Measurements from ENCODE around the gene ZYX. TPM values are rescaled to one million over a fixed set of nuclear protein-coding genes. Genes with fewer than 3 reads are reported as not detected.
"Not testable (repeated sequence)": the region's sequence is repeated elsewhere in the genome, so short reads cannot be mapped to it uniquely, and the experiment has no call there.

The ZYX gene
- total RNA-seq, 1 experiment from 2014 or later, result 145 TPM

DNA sequence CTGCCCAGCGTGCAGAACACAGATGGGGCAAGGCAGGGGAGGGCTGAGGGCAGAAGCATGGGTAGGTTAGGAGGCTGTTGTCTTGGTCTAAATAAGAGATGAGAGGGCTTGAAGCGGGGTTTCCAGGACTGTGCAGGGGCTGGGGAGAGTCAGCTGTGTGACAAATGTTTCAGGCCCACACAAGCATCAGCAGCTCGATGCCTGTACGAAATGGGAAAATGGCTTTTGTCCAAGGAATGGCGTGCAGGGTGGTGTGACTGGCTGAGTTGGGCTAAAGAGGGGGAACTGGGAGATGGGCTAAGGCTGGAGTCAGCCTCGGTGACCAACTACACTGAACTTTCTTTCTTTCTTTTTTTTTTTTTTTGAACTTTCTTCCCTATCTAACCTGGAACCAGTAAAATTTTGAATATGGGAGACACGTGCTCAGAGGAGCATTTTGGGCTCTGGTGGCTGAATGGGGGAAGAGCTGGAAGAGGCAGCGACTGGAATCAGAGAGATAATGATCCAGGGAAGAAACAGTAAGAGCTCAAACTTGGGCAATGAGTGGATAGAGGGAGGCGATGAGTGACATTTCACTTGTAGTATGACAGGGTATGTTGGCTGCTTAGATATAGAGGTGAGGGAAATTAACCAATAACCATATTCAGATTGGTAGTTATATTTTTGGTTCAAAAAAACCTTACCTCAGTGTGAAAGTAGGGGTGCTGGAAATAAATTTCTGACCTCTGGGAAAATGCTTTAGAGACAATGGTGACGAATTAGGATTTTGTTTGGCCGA is 37.7 kb downstream of the ZYX start:
- intact Hi-C loops (cut with micrococcal nuclease; ENCODE audit: unreplicated experiment), result loop anchor here (5.0 kb wide), 1 partner anchor 38 kb away; no protein-coding TSS in a partner anchor
- CTCF ChIA-PET, result no interaction called here

GRCh38 chr7:143419880-143420279 is 38.7 kb downstream of the ZYX start:
- peaks cover 6% of the 10 kb centered on the region for H3K4me1 ChIP-seq (replicated peaks; ENCODE audit: insufficient read depth)
- H4K20me1 ChIP-seq (ENCODE audit: insufficient read depth), result no peaks in the 10 kb centered on the region
- H3K36me3 ChIP-seq (ENCODE audit: low read depth), result no peaks in the 10 kb centered on the region
- H3K9me3 ChIP-seq (ENCODE audit: insufficient read depth, low read depth), result no peaks in the 10 kb centered on the region
- H3F3A ChIP-seq (ENCODE audit: insufficient read depth, low read depth), result no peaks in the 10 kb centered on the region; the same call in 1 of the 2 replicates
- no peak for TF ChIP-seq EZH2 (IDR thresholded peaks at IDR 0.05; ENCODE audit: low read depth)
- H3K9me2 ChIP-seq (ENCODE audit: insufficient read depth), result no peaks in the 10 kb centered on the region
- ChIA-PET POLR2A (ENCODE audit: unreplicated experiment) (no interaction called here), CTCF (no interaction called here)
- no TSS peak for BruUV-seq (replicated peaks)
- H3K4me3 ChIP-seq, result no peak overlapping the region
- no peak for DNase-seq
- no peaks in the 10 kb centered on the region for H3K27me3 ChIP-seq (ENCODE audit: insufficient read depth, low read depth)
- H2AFZ ChIP-seq, result no peak overlapping the region
- H3K79me2 ChIP-seq (ENCODE audit: low read depth), result no peaks in the 10 kb centered on the region
- H3K4me2 ChIP-seq, result no peak overlapping the region
- intact Hi-C loops (cut with micrococcal nuclease; ENCODE audit: unreplicated experiment), result loop anchor here (5.0 kb wide), 1 partner anchor 37 kb away; no protein-coding TSS in a partner anchor
- no peak overlapping the region for H3K27ac ChIP-seq

More for the DNA sequence above, 37.7 kb downstream of the ZYX start:
- Histone ChIP-seq H3K4me1 (replicated peaks; ENCODE audit: insufficient read depth) (peaks cover 6% of the 10 kb centered on the region), H3K9me2 (ENCODE audit: insufficient read depth) (no peaks in the 10 kb centered on the region), H3K27ac (no peak overlapping the region), H3K27me3 (ENCODE audit: insufficient read depth, low read depth) (no peaks in the 10 kb centered on the region), H3K9me3 (ENCODE audit: insufficient read depth, low read depth) (no peaks in the 10 kb centered on the region), H3K36me3 (ENCODE audit: low read depth) (no peaks in the 10 kb centered on the region), H3F3A (ENCODE audit: insufficient read depth, low read depth) (no peaks in the 10 kb centered on the region; the same call in 1 of the 2 replicates), H2AFZ (no peak overlapping the region), H3K4me3 (no peak overlapping the region), H3K4me2 (no peak overlapping the region), H4K20me1 (ENCODE audit: insufficient read depth) (no peaks in the 10 kb centered on the region), H3K79me2 (ENCODE audit: low read depth) (no peaks in the 10 kb centered on the region)
- TF ChIP-seq EZH2 (IDR thresholded peaks at IDR 0.05; ENCODE audit: low read depth) (no peak), CTCF (conservative IDR thresholded peaks at IDR 0.05) (no peak)
- BruUV-seq (replicated peaks), result no TSS peak
- no peak for DNase-seq
- POLR2A ChIA-PET (ENCODE audit: unreplicated experiment), result no interaction called here

GRCh38 chr7:143420624-143421023 is 39.5 kb downstream of the ZYX start:
- H3F3A ChIP-seq (ENCODE audit: insufficient read depth, low read depth); H3K27me3 ChIP-seq (ENCODE audit: insufficient read depth, low read depth); H3K79me2 ChIP-seq (ENCODE audit: low read depth); H3K4me3 ChIP-seq; H4K20me1 ChIP-seq (ENCODE audit: insufficient read depth); H3K36me3 ChIP-seq (ENCODE audit: low read depth); BruUV-seq (replicated peaks); DNase-seq; POLR2A ChIA-PET (ENCODE audit: unreplicated experiment); intact Hi-C loops (cut with micrococcal nuclease; ENCODE audit: unreplicated experiment); H3K4me2 ChIP-seq; H3K9me2 ChIP-seq (ENCODE audit: insufficient read depth); H3K9me3 ChIP-seq (ENCODE audit: insufficient read depth, low read depth); H3K4me1 ChIP-seq (replicated peaks; ENCODE audit: insufficient read depth); H2AFZ ChIP-seq; H3K27ac ChIP-seq: not testable (repeated sequence)
- CTCF ChIA-PET, result interaction anchor here (0.6 kb wide), 1 partner anchor 1422 kb away, joined by 4 read pairs; no protein-coding TSS in a partner anchor

DNA sequence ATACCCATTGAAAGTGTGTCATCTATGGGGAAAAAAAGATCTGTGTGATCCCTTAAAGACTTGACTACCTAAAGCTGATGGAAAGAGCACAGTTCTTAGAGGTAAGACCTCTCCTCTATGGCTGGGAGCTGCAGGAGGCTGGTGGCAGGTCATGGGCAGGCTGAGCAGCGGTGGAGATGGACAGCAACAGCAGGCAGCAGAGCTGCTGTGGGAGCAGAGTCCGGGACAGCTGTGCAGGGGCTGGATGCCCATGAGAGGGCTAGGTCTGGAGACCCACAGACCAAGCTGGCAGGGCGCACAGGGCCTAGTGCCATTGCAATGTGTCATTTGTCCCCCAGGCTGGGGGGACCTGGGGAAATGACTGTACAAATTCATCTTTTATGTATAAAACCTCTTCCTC is 40.9 kb downstream of the ZYX start:
- H3K4me2 ChIP-seq, result no peak overlapping the region
- H3K79me2 ChIP-seq (ENCODE audit: low read depth), result no peaks in the 10 kb centered on the region
- ChIA-PET CTCF (no interaction called here), POLR2A (ENCODE audit: unreplicated experiment) (no interaction called here)
- no peaks in the 10 kb centered on the region for H3K27me3 ChIP-seq (ENCODE audit: insufficient read depth, low read depth)
- no peaks in the 10 kb centered on the region for H4K20me1 ChIP-seq (ENCODE audit: insufficient read depth)
- no peaks in the 10 kb centered on the region for H3F3A ChIP-seq (ENCODE audit: insufficient read depth, low read depth)
- no peak overlapping the region for H3K4me3 ChIP-seq
- DNase-seq, result no peak
- no peaks in the 10 kb centered on the region for H3K36me3 ChIP-seq (ENCODE audit: low read depth)
- no peak for TF ChIP-seq EZH2 (IDR thresholded peaks at IDR 0.05; ENCODE audit: low read depth)
- no peak for TF ChIP-seq CTCF (conservative IDR thresholded peaks at IDR 0.05)
- H3K9me3 ChIP-seq (ENCODE audit: insufficient read depth, low read depth), result no peaks in the 10 kb centered on the region; the same call in 1 of the 2 replicates
- intact Hi-C loops (cut with micrococcal nuclease; ENCODE audit: unreplicated experiment), result no loop called here
- no TSS peak for BruUV-seq (replicated peaks)
- H3K4me1 ChIP-seq (replicated peaks; ENCODE audit: insufficient read depth), result no peaks in the 10 kb centered on the region
- no peaks in the 10 kb centered on the region for H3K9me2 ChIP-seq (ENCODE audit: insufficient read depth)
- no peak overlapping the region for H2AFZ ChIP-seq
- H3K27ac ChIP-seq, result no peak overlapping the region

DNA sequence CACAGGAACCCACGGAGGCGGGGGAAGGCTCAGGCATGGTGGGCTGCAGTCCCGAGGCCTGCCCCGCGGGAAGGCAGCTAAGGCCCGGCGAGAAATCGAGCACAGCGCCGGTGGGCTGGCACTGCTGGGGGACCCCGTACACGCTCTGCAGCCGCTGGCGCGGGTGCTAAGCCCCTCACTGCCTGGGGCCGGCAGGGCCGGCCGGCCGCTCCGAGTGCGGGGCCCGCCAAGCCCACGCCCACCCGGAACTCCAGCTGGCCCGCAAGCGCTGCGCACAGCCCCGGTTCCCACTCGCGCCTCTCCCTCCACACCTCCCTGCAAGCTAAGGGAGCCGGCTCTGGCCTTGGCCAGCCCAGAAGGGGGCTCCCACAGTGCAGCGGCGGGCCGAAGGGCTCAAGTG is 43.3 kb downstream of the ZYX start:
- H3K4me1 ChIP-seq (replicated peaks; ENCODE audit: insufficient read depth); H3K4me3 ChIP-seq; POLR2A ChIA-PET (ENCODE audit: unreplicated experiment); H4K20me1 ChIP-seq (ENCODE audit: insufficient read depth); H2AFZ ChIP-seq; H3K9me3 ChIP-seq (ENCODE audit: insufficient read depth, low read depth); H3K27ac ChIP-seq; H3K4me2 ChIP-seq; H3K9me2 ChIP-seq (ENCODE audit: insufficient read depth); H3K36me3 ChIP-seq (ENCODE audit: low read depth); DNase-seq; CTCF ChIA-PET; intact Hi-C loops (cut with micrococcal nuclease; ENCODE audit: unreplicated experiment); H3F3A ChIP-seq (ENCODE audit: insufficient read depth, low read depth); H3K27me3 ChIP-seq (ENCODE audit: insufficient read depth, low read depth); BruUV-seq (replicated peaks); H3K79me2 ChIP-seq (ENCODE audit: low read depth): not testable (repeated sequence)
